ENCODE measurements around the gene COPS7B. TPM values are rescaled to one million over a fixed set of nuclear protein-coding genes. Genes with fewer than 3 reads are reported as not detected.
"Not testable (repeated sequence)": the region's sequence is repeated elsewhere in the genome, so short reads cannot be mapped to it uniquely, and the experiment has no call there.

COPS7B gene
- total RNA-seq, 1 experiment from 2014 or later, result 66.5 TPM

DNA sequence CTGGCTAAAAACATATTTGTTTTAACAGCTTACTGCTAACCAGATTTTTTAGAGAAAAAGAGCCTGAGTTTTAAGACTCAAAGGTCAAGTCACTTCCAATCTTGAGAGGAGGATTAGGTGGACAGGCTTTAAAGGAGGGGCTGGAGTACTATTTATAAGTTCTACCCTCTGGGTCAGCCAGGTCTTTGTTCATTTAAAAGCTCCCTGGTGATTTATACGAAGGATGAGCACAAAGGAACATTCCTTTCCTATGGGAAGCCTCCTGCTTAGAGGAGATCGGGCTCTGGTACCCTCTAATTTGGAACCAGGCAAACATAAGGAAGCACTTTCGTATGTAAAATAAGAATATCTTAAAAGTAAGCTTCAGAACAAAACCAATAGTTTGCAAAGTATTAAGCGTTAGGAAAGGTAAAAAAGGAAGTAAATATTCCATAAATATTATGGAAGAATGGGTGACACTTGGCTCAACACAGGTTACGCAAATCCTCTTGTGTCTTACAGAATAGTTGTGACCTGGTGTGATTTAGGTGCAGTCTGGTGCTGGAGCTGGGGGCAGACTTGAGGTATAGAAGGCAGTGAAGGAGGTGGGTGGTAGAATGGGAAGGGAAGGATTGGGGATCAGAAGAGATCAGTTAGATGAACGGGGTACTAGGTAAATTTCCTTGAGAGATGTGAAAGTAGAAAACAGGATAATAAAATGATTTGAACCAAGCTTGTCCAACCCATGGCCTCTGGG lies 40.8 kb upstream of the COPS7B start:
- no TSS peak for BruUV-seq (replicated peaks)
- Histone ChIP-seq H3K27me3 (replicated peaks; ENCODE audit: insufficient read depth, low read depth, low read length, poor library complexity) (no peaks in the 10 kb centered on the region), H3K36me3 (ENCODE audit: insufficient read depth, low read length, poor library complexity, severe bottlenecking) (no peaks in the 10 kb centered on the region), H3K4me3 (ENCODE audit: low read depth, low read length, poor library complexity, severe bottlenecking) (no peak overlapping the region), H3K27ac (ENCODE audit: low read depth, low read length, poor library complexity, severe bottlenecking) (no peak overlapping the region), H3K9me3 (ENCODE audit: low read depth, low read length, poor library complexity, severe bottlenecking) (no peaks in the 10 kb centered on the region), H3K4me1 (ENCODE audit: insufficient read depth, low read length, poor library complexity, severe bottlenecking) (no peaks in the 10 kb centered on the region)
- intact Hi-C loops (cut with micrococcal nuclease; ENCODE audit: unreplicated experiment), result no loop called here
- DNase-seq (ENCODE audit: low spot score), result no peak
- ChIA-PET POLR2A (ENCODE audit: low non-redundant PET) (interaction anchor here (0.7 kb wide), 1 partner anchor 37 kb away, joined by 3 read pairs; the partner anchor contains the start of gene PTMA), CTCF (no interaction called here)
- TF ChIP-seq, protein P1, sequence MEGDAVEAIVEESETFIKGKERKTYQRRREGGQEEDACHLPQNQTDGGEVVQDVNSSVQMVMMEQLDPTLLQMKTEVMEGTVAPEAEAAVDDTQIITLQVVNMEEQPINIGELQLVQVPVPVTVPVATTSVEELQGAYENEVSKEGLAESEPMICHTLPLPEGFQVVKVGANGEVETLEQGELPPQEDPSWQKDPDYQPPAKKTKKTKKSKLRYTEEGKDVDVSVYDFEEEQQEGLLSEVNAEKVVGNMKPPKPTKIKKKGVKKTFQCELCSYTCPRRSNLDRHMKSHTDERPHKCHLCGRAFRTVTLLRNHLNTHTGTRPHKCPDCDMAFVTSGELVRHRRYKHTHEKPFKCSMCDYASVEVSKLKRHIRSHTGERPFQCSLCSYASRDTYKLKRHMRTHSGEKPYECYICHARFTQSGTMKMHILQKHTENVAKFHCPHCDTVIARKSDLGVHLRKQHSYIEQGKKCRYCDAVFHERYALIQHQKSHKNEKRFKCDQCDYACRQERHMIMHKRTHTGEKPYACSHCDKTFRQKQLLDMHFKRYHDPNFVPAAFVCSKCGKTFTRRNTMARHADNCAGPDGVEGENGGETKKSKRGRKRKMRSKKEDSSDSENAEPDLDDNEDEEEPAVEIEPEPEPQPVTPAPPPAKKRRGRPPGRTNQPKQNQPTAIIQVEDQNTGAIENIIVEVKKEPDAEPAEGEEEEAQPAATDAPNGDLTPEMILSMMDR (conservative IDR thresholded peaks at IDR 0.05; ENCODE audit: low read depth, low read length), result no peak
- no peak for TF ChIP-seq EZH2 (IDR thresholded peaks at IDR 0.05; ENCODE audit: borderline replicate concordance, low read depth, low read length, poor library complexity, severe bottlenecking)

DNA sequence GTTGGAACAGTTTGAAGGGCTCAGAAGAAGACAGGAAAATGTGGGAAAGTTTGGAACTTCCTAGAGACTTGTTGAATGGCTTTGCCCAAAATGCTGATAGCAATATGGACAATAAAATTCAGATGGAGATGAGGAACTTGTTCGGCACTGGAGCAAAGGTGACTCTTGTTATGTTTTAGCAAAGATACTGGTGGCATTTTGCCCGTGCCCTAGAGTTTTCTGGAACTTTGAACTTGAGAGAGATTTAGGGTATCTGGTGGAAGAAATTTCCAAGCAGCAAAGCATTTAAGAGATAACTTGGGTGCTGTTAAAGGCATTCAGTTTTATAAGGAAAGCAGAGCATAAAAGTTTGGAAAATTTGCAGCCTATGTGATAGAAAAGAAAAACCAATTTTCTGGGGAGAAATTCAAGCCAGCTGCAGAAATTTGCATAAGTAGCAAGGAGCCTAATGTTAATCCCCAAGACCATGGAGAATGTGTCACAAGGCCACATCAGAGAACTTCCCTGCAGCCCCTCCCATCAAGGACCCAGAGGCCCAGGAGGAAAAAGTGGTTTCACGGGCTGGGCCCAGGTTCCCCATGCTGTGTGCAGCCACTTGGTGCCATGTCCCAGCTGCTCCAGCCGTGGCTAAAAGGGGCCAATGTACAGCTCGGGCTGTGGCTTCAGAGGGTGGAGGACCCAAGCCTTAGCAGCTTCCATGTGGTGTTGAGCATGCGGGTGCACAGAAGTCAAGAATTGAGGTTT lies 37.9 kb upstream of the COPS7B start:
- H3K27me3 ChIP-seq (replicated peaks; ENCODE audit: insufficient read depth, low read depth, low read length, poor library complexity); intact Hi-C loops (cut with micrococcal nuclease; ENCODE audit: unreplicated experiment); H3K9me3 ChIP-seq (ENCODE audit: low read depth, low read length, poor library complexity, severe bottlenecking); POLR2A ChIA-PET (ENCODE audit: low non-redundant PET); H3K36me3 ChIP-seq (ENCODE audit: insufficient read depth, low read length, poor library complexity, severe bottlenecking); H3K27ac ChIP-seq (ENCODE audit: low read depth, low read length, poor library complexity, severe bottlenecking); BruUV-seq (replicated peaks); H3K4me1 ChIP-seq (ENCODE audit: insufficient read depth, low read length, poor library complexity, severe bottlenecking); DNase-seq (ENCODE audit: low spot score); CTCF ChIA-PET; H3K4me3 ChIP-seq (ENCODE audit: low read depth, low read length, poor library complexity, severe bottlenecking): not testable (repeated sequence)

DNA sequence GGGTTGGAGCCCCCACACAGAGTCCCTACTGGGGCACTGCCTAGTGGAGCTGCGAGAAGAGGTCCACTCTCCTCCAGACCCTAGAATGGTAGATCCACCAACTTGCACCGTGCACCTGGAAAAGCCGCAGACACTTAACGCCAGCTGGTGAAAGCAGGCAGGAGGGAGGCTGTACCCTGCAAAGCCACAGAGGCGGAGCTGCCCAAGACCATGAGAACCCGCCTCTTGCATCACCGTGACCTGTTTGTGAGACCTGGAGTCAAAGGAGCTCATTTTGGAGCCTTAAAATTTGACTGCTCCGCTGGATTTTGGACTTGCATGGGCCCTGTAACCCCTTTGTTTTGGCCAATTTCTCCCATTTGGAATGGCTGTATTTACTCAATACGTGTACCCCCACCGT lies 37.2 kb upstream of the COPS7B start:
- CTCF ChIA-PET; H3K9me3 ChIP-seq (ENCODE audit: low read depth, low read length, poor library complexity, severe bottlenecking): not testable (repeated sequence)

DNA sequence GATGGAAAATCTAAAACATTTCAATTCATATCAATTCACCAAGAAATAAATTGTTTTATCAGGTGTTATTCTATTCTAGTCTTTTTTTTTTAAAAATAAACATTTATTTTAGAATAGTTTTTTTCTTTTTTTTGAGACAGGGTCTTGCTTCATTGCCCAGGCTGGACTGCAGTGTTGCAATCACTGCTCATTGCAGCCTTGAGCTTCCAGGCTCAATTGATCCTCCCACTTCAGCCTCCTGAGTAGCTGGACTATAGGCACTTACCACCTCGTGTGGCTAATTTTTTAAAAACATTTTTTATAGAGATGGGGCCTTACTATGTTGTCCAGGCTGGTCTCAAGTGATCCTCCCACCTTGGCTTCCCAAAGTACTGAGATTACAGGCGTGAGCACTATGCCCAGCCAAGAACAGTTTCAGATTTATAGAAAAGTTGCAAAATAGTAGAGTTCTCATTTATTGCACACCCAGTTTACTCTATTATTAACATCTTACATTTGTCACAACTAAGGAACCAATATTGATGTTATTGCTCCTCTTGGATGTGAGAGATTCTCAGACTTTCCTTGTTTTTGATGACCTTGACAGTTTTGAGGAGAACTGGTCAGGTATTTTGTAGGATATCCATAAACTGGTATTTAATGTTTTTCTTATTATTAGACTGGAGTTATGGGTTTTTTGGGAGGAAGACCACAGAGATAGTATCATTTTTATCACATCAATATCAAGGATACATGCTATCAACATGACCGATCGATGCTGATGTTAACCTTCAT lies 35.0 kb upstream of the COPS7B start:
- Histone ChIP-seq H3K27ac (ENCODE audit: low read depth, low read length, poor library complexity, severe bottlenecking) (no peak overlapping the region), H3K4me3 (ENCODE audit: low read depth, low read length, poor library complexity, severe bottlenecking) (no peak overlapping the region), H3K9me3 (ENCODE audit: low read depth, low read length, poor library complexity, severe bottlenecking) (no peaks in the 10 kb centered on the region), H3K27me3 (replicated peaks; ENCODE audit: insufficient read depth, low read depth, low read length, poor library complexity) (no peaks in the 10 kb centered on the region), H3K4me1 (ENCODE audit: insufficient read depth, low read length, poor library complexity, severe bottlenecking) (no peaks in the 10 kb centered on the region), H3K36me3 (ENCODE audit: insufficient read depth, low read length, poor library complexity, severe bottlenecking) (no peaks in the 10 kb centered on the region)
- ChIA-PET CTCF (interaction anchor here (0.7 kb wide), 1 partner anchor 95 kb away, joined by 3 read pairs; no protein-coding TSS in a partner anchor), POLR2A (ENCODE audit: low non-redundant PET) (no interaction called here)
- BruUV-seq (replicated peaks), result no TSS peak
- intact Hi-C loops (cut with micrococcal nuclease; ENCODE audit: unreplicated experiment), result no loop called here
- DNase-seq (ENCODE audit: low spot score), result no peak
- TF ChIP-seq, protein P1 (conservative IDR thresholded peaks at IDR 0.05; ENCODE audit: low read depth, low read length), result no peak
- TF ChIP-seq EZH2 (IDR thresholded peaks at IDR 0.05; ENCODE audit: borderline replicate concordance, low read depth, low read length, poor library complexity, severe bottlenecking), result no peak

More for the DNA sequence above, 37.2 kb upstream of the COPS7B start:
- POLR2A ChIA-PET (ENCODE audit: low non-redundant PET); H3K4me1 ChIP-seq (ENCODE audit: insufficient read depth, low read length, poor library complexity, severe bottlenecking); intact Hi-C loops (cut with micrococcal nuclease; ENCODE audit: unreplicated experiment); H3K27me3 ChIP-seq (replicated peaks; ENCODE audit: insufficient read depth, low read depth, low read length, poor library complexity); BruUV-seq (replicated peaks); H3K4me3 ChIP-seq (ENCODE audit: low read depth, low read length, poor library complexity, severe bottlenecking); H3K36me3 ChIP-seq (ENCODE audit: insufficient read depth, low read length, poor library complexity, severe bottlenecking); H3K27ac ChIP-seq (ENCODE audit: low read depth, low read length, poor library complexity, severe bottlenecking); DNase-seq (ENCODE audit: low spot score): not testable (repeated sequence)

All from A673 (cell line).